ENCODE measurements around the gene PEAK1.
A peak's percentile ranks its signal among the peaks of the same experiment; 100 is the strongest.

PEAK1 gene

DNA sequence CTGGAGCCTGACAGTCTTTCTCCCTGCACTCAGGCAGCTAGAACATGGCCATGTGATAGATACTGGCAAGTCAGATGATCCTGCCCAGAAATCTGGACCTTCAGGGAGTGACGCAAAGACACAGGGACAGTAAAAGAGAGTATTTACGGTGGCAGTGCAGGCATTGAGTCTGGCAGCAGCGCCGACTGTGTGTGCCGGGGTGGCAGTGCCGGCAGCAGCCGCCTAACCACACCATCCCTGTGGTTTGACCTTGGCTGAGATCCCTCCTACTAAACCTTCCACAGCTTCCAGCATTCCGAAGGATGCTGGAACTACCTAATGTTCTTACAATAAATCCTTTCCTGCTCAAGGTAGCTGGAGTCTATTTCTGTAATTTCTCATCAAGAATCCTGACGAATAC is 344.4 kb downstream of the PEAK1 start:
- no peak for DNase-seq

DNA sequence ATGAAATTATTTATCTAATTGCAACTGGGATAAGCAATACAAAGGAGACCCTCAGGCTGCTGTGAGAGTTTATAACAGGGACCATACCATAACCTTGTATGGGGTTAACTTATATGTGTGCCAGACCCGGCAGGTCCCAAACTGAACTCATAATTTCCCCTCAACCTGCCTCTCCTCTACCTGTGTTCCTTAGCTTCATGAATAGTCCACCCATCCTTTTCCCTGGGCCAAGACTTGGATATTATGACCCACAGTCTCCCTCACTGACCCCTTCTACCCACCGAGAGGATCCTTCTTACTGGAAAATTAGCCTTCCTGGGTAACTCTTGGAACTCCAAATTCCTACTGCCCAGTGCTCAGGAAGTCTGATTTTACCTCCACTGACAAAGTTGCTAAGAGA is 345.6 kb downstream of the PEAK1 start:
- DNase-seq, result no peak

DNA sequence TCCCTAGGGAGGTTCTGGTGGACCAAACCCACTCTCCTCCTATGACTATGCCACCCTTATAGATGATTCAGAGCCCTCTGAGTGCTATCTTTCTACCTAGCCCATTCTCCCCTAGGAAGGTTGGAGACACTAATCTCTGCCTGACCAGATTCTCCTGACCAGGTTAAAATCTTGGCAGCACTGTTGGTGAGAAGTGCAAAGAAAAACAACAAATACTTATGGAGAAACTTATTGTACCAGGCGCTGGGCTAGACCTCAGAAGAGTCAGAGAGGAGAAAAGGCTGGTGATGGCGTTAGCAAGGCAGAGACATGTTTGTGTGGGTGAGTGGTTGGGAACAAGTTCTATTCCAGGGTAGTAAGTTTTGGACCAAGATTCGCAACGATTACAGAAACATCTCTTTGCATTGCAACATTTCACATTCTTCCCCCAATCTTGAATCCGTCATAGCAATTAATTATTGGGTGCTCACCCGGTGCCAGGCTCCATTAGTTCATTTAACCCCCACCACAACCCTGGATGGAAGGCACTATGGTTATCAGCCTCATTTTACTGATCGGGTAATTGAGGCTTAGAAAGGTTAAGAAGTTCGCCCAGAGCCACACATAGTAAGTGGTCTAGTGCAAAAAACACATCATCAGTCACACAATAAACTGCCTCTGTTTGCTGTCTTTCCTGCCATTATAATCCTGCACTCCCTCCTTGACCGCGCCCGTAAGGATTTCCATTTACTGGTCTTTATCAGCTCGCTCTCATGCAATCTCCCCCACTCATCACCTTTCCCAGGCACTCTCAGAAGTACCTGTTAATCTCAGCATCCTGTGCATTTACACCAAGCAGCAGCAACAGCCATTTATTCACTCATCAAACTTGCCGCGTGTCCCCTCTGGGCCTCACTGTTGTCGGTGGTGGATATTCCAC is 348.3 kb downstream of the PEAK1 start:
- no peak for DNase-seq

DNA sequence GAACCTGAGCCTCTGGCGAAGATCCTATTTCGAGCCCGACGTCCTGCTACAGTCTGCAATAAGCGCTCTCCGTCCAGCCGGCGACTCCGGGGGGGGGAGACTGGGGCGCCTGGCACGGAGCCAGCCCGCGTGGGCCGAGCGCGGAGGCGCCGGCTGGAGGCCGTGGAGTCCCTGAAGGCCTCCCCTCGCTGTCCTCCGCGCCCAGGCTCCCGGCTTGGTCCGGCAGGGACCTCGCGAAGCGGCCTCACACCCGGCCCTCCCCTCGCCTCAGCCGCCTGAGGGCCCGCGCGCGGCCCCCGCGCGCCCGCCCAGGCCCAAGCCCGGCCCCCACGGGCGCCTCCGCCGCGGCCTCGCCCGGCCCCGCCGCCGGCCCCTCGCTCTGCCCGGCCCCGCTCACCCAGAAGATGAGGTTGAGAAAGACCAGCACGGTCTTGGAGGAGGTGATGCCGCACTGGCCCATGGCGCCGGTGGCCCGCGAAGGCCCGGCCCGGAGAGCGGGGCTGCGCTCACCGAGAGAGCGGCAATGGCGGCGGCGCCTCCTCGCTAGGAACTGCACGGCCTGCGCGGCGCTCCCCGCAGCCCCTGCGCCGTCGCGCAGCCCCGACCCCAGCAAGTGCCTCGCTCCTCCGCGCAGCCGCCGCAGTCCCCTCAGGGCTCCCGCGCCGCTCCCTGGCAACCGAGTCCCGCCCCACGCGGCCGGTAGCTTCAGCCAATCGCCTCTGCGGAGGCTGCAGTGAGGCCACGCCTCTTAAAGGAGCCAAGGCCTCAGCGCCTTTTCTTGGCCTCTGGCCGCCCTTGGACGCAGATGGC is 349.2 kb downstream of the PEAK1 start, which contains the start of gene TSPAN3:
Gene TSPAN3 (minus strand): TSS at position 615 of the 810 bp plus-strand sequence. CDS start 155 bp downstream, at position 460.
- peak; percentile 93 for DNase-seq

DNA sequence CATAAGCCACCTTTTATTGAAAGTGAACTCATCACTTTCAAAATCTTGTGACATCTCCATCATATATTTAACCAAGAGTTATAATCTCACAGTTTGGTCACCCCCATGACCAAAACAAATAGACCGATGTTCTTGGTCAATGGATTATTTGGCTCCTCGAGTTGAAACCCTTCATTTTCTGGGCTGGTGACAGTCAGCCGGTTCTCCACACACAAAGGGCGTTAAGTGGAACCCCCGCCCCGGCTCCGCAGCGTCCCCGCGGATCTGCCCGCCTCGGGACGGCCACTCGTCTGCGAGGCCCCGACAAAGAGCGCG is 349.8 kb downstream of the PEAK1 start:
- no peak for DNase-seq

DNA sequence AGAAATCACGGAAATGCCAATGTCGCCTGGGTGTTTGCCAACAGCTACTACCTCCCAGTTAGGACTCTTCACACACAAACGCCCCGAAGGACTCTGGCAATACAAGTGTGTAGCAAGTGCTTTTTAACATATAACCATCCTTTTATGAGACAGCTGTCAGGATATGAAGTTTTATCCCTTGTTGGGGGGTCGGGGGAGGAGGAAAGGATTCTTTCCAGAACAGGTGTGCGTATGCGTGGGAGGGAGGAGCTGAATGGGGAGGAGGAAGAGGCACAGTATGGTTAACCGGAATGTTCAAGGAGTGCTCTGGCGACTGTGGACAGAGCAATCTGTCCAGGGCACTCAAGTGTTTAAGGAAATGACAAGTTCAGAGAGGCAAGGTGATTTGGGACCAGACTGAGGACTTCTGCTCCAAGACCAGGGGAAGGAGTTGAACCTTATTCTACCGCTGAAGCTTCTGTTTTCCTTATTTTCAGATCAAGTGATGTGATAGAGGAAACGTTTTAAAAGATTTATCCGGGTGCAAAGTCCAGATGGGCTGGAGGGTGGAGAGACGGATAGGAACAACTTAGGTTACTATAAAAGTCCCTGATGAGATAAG is 350.3 kb downstream of the PEAK1 start:
- no peak for DNase-seq

DNA sequence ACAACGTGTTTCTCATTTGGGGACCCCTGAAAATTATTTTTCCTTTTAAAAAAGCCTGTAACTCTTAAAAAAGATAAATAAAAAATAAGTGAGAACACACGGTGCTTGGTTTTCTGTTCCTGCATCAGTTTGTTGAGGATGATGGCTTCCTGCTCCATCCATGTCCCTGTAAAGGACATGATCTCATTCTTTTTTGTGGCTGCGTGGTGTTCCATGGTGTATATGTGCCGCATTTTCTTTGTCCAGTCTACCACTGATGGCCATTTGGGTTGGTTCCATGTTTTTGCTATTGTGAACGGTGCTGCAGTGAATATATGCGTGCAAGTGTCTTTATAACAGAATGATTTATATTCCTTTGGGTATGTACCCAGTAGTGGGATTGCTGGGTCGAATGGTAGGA is 351.3 kb downstream of the PEAK1 start:
- DNase-seq, result no peak

DNA sequence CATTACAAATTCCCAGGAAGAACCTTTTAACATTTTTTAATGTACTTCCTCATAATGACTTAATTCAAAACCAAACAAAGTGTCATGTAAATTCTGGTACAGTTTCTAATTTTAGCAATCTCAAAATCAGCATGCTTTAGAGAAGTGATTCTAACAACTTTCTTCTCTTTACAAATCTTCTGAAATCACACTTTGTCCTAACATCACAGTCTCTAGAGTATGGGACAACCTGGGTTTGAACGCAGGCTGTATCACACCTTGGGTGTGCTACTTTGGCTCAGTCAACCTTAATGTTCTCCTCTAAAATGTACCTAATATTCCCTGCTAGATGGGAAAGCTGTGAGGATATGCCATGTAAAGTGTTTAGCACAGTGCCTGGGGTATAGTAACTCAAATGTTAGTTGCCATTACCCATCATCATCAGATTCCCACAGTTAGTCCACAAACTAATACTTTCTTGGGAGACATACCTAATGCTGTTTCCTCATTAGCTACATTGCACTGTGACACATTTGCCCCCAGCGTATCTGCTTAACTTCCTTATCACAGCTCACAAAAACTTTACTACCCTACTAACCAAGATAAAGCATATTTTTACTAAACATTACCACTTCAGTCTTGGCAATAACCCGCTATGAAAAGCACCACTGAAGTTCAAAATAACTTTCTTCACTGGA is 352.1 kb downstream of the PEAK1 start:
- no peak for DNase-seq

DNA sequence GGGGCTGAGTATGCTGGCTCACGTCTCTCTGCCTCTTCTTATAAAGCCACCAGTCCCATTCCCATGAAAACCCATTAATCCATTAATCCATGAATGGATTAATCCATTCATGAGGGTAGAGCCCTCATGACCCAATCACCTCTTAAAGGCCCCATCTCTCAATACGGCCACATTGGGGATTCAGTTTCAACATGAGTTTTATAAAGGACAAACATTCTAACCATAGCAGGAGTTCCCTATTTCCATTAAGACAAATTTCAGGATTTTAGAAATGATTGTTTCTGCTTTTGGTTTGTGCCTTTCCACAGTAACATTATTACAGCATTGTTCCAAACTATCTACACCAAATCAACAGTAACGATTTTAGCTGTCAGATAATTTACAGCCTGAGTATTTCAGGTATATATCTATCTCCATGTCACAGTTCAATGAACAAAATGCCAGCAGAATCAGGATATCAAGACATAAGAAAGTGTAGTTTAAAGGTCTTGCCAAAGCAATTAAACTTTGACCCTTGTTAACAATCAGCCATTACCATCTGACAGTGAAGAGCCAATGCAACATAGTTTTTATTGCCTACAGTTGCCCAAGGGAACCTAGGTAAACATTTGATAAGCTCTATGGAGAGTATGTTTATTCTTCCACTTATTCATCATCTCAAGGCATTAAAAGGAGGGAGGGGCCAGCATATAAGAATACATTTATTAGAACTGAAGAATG is 352.8 kb downstream of the PEAK1 start:
- DNase-seq, result no peak

DNA sequence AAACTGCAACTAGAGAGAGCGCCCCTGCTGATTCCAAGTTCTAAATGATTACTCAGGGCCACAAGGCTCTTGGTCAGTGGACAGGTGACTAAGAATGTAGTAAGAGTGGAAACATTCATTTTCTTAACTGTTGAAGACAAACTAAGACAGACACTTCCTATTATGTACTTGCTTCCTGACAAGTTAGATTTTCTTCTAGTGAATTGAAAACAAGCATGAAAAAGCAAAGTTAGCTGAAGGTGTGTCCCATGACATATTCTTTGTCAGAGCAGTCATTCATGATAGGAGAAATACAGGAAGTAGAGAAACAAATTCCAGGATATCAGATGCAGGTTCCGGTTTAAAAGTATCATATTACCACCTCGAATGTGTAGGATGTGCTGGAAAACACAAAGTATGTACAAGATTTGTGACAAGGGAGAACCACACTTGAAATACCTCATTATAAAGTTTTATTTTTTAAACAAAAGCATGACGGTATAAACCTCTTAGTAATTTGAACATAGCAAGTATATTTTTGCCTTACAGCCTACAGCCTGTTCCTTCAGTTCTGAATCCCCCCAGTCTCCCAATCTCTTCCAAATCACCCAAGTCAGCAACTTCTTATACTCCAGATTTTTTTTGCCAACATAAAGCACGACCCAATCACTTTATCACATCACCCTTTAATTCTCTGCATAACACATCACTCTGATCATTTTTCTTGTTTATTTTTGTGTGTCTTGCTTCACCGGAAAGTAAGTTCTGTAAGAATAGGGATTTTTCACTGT is 355.2 kb downstream of the PEAK1 start:
- no peak for DNase-seq

DNA sequence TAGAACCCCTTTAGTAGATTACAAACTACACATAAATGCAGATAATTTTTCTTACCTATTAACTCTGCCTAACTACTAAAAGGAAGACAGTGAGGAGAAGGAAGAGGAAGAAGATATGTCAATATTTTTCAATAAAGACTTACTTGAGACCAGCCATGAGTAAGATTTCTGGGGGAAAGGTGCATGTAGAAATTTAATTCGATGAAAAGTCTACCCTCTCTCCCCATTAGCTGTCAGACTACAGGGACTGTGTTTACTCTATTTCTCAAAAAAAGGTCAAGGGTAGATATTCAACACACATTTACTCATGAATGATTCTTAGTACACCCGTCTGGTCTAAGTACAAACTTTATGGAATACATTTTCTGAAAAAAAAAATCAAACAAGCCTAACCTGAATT is 355.8 kb downstream of the PEAK1 start:
- DNase-seq, result no peak

DNA sequence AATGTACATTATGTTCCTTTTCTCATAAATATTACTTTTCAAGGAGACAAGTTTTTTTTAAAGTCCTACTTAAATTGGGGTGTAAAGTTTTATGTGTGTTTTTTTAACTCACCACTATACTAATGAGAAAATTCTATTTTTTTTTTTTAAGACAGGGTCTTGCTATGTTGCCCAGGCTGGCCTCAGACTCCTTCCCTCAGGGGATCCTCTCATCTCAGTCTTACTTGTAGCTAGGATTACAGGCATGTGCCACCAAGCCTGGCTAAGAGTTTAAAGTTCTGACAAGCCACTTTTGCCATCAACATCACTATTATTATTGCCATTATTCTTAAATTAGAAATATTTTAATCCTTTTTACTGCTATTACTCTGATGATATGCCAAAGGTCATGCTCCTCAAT is 356.7 kb downstream of the PEAK1 start:
- no peak for DNase-seq

DNA sequence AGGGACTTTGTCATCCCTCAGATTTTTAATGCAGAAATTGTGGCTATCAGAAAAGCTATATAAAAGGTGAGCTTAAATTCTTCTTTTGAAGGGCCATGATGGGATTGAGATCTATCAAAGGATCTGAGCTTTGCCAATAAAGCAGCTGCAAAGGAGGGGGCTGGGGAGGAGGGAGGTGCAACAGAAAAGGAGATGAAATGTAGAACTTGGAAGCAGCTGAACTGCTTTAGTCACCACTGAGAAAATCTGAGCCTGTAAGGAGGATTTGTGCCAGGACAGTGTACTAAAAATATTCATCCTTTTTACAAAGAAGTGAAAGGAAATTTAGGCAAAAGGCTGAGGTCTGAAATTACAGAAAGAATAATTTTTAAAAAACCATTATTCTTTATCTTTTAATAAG is 359.4 kb downstream of the PEAK1 start:
- no peak for DNase-seq

DNA sequence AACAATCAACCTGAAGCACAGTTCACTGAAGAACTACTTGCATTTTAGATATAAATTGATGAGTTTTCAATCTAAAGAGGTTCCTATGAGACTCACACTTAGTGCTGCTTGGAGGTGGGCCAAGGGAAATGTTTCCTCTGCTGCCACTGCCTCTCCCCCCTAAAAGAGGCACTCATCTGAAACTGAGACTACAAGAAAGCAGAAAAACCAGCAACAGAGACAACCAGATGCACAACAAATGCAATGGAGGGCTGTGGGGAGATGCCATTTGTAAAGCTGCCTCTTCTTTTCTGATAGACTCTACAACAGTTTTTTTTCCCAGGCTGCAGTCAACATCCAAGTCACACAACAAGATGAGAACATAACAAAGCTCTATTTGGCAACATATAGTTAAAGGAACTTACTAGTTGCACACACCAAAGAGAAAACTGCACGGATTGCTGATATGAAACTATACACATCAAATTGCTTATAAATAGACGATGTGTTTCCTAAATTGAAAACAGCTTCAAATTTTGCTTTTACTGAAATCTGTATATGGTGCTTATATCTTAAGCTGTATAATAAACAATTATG is 360.0 kb downstream of the PEAK1 start:
- no peak for DNase-seq

DNA sequence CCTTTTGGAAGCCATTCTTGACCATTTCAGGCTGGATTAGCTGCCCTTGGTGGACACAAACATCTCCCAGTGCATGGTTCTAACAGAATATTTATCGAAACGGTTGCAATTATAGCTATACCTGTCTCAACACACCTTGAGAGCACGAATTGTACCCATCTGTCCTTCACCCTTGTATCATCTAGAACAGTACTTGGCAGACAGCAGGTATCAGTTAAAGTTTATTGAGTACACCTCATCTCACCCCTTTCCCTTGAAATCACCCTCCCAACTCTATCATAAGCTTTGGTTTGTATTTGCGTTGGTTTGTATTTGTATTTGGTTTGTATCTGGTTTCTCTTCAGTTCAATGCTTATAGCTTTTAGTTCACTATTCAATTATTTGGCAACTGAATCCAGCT is 361.4 kb downstream of the PEAK1 start:
- no peak for DNase-seq

DNA sequence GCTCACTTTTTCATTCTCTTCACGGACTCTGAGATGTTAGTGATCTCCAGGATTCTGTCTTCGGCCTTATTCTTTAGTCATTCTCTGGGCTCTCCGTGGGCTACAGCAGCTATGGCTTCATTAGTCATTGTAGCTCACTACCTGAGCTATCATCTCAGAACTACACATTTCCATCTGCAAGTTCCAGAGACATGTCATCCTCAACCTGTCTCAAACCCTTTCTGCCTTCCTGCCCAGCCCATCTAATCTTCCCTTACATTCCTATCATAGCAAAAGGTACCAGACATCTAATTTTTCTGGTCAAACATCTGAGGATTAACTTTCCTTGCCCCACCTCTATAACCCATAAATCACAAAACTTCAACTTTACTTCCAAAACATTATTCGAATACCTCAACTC is 362.2 kb downstream of the PEAK1 start:
- no peak for DNase-seq

DNA sequence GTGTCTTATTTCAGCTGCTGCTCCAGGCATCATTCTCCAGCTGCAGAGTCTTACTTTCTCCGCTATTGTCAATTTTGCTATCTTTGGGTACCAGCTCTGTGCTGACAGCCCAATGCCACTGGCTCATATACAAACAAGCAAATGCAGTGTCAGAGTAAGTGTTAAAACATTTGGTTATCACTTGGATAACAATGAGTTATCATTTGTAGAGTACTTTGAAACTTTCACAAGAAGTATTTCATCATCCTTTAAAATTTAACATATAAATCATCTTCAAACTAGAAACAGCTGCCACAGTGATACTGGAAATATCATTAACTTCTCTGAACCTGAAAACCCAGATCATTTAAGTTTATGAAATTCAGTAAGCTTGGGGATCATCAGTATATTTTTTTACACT is 362.8 kb downstream of the PEAK1 start:
- no peak for DNase-seq

DNA sequence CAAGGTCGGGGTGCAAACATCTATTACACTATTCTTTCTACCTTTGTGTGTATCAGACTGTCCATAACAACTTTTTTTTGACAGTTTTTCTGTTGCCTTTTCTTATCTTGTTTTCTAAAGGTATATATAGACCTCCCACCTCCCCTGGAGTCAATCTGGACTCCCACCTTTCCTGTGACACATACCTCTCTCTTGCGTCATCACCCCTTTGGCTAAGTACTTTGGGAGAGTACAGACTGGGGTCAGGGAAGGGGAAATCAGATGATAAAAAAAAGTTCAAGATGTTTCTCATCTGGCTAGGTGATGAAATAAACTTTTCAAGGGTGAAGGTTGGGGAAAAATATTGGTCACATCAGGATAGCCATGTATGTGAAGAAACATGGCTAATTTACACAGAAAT is 366.2 kb downstream of the PEAK1 start:
- no peak for DNase-seq

DNA sequence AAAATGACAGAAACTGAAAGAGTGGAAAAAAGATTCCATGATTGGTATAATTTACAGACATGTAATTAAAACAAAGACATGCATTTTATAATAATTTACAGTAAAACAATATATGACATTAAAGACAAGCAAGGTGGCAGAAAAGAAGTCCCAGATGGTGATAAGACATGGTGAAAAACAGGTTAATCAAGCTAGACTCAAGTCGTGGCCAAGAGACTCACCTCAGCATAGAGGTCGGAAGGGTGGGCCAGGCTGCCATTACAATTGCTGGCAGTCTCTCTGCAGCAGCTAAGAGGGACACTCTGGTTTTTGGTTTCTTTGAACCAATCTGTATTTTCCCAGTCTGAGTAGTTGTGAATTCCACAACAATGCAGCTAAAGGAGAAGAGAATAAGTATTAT is 367.3 kb downstream of the PEAK1 start:
- no peak for DNase-seq

Data from CD4-positive, alpha-beta T cell treated with Interleukin-15 for 1 hour (primary cell).